Heart right ventricle (tissue), 16 donors: Measurements from ENCODE around the gene MUC4. TPM values are rescaled to one million over a fixed set of nuclear protein-coding genes. Genes with fewer than 3 reads are reported as not detected.
A peak's percentile ranks its signal among the peaks of the same experiment; 100 is the strongest.
"Not testable (repeated sequence)": the region's sequence is repeated elsewhere in the genome, so short reads cannot be mapped to it uniquely, and the experiment has no call there.

Experiments used
- ATAC-seq, 8 donors: fragments of 200-7000 bp; cut with Tn5 transposase; one replicate each; pipeline ENCODE4 v1.9.1; 2020; ENCODE audit warnings: mild to moderate bottlenecking in 8 of 8, moderate library complexity in 8 of 8, moderate number of reproducible peaks in 1 of 8
- DNase-seq, 2 donors: peaks; one replicate each; pipeline ENCODE4 v3.0.0-alpha.2; 2020
- H3K27ac ChIP-seq, 10 donors: fragments of 200-600 bp; sonication (generic) in 2 of 10; one replicate each; pipeline versions ENCODE4 v1.5.0 to v1.8.0; 2020 to 2022; ENCODE audit warnings: mild to moderate bottlenecking in 3 of 10
- H3K27me3 ChIP-seq, 7 donors: fragments of 200-600 bp; one replicate each; pipeline ENCODE4 v1.8.0; 2021 to 2022; ENCODE audit warnings: mild to moderate bottlenecking in 2 of 7
- H3K36me3 ChIP-seq, 9 donors: fragments of 200-600 bp; sonication (generic) in 1 of 9; one replicate each; pipeline versions ENCODE4 v1.5.0 to v1.8.0; 2020 to 2022; ENCODE audit warnings: mild to moderate bottlenecking in 2 of 9
- H3K4me1 ChIP-seq, 9 donors: fragments of 200-600 bp; sonication (generic) in 1 of 9; one replicate each; pipeline versions ENCODE4 v1.5.0 to v1.8.0; 2020 to 2022; ENCODE audit warnings: mild to moderate bottlenecking in 4 of 9
- H3K4me3 ChIP-seq, 10 donors: fragments of 200-600 bp; sonication (generic) in 2 of 10; one replicate each; pipeline versions ENCODE4 v1.5.0 to v1.8.0; 2020 to 2022; ENCODE audit warnings: mild to moderate bottlenecking in 7 of 10, moderate library complexity in 2 of 10
- H3K9me3 ChIP-seq, 11 donors: fragments of 200-600 bp in 10 of 11; sonication (generic) in 2 of 11; one replicate each; pipeline versions ENCODE4 v1.5.0 to v1.8.0; 2013 to 2022; ENCODE audit warnings: mild to moderate bottlenecking in 2 of 11, control low read depth in 1 of 11, moderate library complexity in 1 of 11
- WGBS, 2 donors: extraction: QIAGEN DNeasy Blood & Tissue Kit; methylation state at CpG; one replicate each; pipeline ENCODE4 v1.1.7; 2013; ENCODE audit warnings: inconsistent platforms in 1 of 2; 5-methylcytosine and 5-hydroxymethylcytosine counted together
- intact Hi-C, 10 donors: fragments of 100-400 bp; cut with DNase I; formaldehyde crosslinking; loops; one replicate each; pipeline versions ENCODE4 v1.11.1 to v1.14.2; 2022
- polyA plus RNA-seq, 2 donors: library from polyadenylated mRNA; stranded (reverse); fragments of 200-250 nt; gene quantifications; one replicate each; pipeline ENCODE4 v1.2.3, GENCODE V29; 2013
- total RNA-seq, 10 donors: library from RNA; stranded (reverse); fragmentation: NEBNext Ultra II Directional in 3 of 10; extraction: Animal tissue kit (Norgen Biotek cat#: 25700) in 3 of 10; gene quantifications; one replicate each; pipeline versions ENCODE4 v1.2.1 to v1.2.4, GENCODE V29; 2021 to 2023
- TF ChIP-seq, protein P1 (sequence below), 9 donors: fragments of 200-600 bp; sonication (generic) in 2 of 9; IDR thresholded peaks; one replicate each; pipeline versions ENCODE4 v1.5.0 to v1.8.0; 2021 to 2022; ENCODE audit warnings: antibody characterized with exemption in 9 of 9, mild to moderate bottlenecking in 5 of 9, moderate library complexity in 1 of 9
- donor health status: Arrhythmogenic right ventricular cardiomyopathy.
- donor health status: ischemic (EF 13 %, LVEDD 7.1; RV severe dilation, severe dysfunction).
- donor health status: healthy with polysubstance abuse.
- donor health status: DM: no; HTN: yes; CAD: no.
- donor health status: DM: no; HTN: no; CAD: no.
- donor health status: ischemic (EF 25% LVEDD 6.9; RV normal size, moderate dysfunction).
- donor health status: ischemic (EF 25% LVEDD 5.7; RV mildly dilated, moderate dysfunction).
- donor health status: healthy.
- donor health status: DM: yes; HTN: yes; CAD: no.
- donor health status: Ischemic cardiomyopathy.
- donor health status: ischemic (EF 35%, LVEDD 5.7; RV mildly dilated, moderate dysfunction).
- donor health status: nonischemic (EF 11% LVEDD 7.7; RV severe dilation, severe dysfunction).
- donor health status: DM: yes; HTN: yes; CAD: no.
- donor health status: PGD.
- donor health status: ischemic (EF 29% LVEDD 5.4; RV normal size, mild dysfunction).
- donor health status: nonischemic (EF 23%, LVEDD 6.1; RV moderate dilation, normal function).

MUC4 gene
- total and polyA plus RNA-seq, 12 donors: 0.01 TPM; not detected in 11

GRCh38 chr3:195751560-195751959, 60.2 kb downstream of the MUC4 start:
- Histone ChIP-seq H3K4me1 (peaks cover 0 to 9% (median 0%) of the 10 kb centered on the region in 9 donors), H3K4me3 (no peak overlapping the region), H3K36me3 (no peaks in the 10 kb centered on the region), H3K27ac (no peak overlapping the region), H3K9me3 (no peaks in the 10 kb centered on the region), H3K27me3 (peaks cover 0 to 40% (median 11%) of the 10 kb centered on the region in 7 donors)
- ATAC-seq: no peak
- no peak for DNase-seq
- TF ChIP-seq, protein P1, sequence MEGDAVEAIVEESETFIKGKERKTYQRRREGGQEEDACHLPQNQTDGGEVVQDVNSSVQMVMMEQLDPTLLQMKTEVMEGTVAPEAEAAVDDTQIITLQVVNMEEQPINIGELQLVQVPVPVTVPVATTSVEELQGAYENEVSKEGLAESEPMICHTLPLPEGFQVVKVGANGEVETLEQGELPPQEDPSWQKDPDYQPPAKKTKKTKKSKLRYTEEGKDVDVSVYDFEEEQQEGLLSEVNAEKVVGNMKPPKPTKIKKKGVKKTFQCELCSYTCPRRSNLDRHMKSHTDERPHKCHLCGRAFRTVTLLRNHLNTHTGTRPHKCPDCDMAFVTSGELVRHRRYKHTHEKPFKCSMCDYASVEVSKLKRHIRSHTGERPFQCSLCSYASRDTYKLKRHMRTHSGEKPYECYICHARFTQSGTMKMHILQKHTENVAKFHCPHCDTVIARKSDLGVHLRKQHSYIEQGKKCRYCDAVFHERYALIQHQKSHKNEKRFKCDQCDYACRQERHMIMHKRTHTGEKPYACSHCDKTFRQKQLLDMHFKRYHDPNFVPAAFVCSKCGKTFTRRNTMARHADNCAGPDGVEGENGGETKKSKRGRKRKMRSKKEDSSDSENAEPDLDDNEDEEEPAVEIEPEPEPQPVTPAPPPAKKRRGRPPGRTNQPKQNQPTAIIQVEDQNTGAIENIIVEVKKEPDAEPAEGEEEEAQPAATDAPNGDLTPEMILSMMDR (IDR thresholded peaks at IDR 0.05): no peak
- 67 to 70% methylated on average over 7 of the region's 7 CpGs for WGBS, 2 donors
- intact Hi-C loops: no loop called here

- whole genome bisulfite sequencing, 2 donors: 86 to 90% methylated on average over 28 to 29 of the region's 30 CpGs
- Histone ChIP-seq H3K4me1 (peaks cover 0 to 9% (median 0%) of the 10 kb centered on the region in 9 donors), H3K36me3 (no peaks in the 10 kb centered on the region), H3K27me3 (peaks cover 0 to 34% (median 7%) of the 10 kb centered on the region in 7 donors), H3K9me3 (no peaks in the 10 kb centered on the region), H3K4me3 (no peak overlapping the region), H3K27ac (no peak overlapping the region)
- ATAC-seq (no peak), DNase-seq (no peak)
- intact Hi-C loops: no loop called here
- TF ChIP-seq, protein P1 (IDR thresholded peaks at IDR 0.05): no peak
Measured at GRCh38 chr3:195750797-195751520, 60.8 kb downstream of the MUC4 start.

GRCh38 chr3:195749101-195749500, 62.6 kb downstream of the MUC4 start:
- H3K4me1 ChIP-seq, ATAC-seq, H3K27ac ChIP-seq, DNase-seq, H3K36me3 ChIP-seq, H3K9me3 ChIP-seq, H3K4me3 ChIP-seq: not testable (repeated sequence)
- WGBS, 2 donors: 81 to 87% methylated on average over 5 of the region's 5 CpGs
- intact Hi-C loops: loop anchor here in 1 of 10 donors (10.0 kb wide), 1 partner anchor 124 kb away; no protein-coding TSS in a partner anchor
- H3K27me3 ChIP-seq: peaks cover 0 to 31% (median 7%) of the 10 kb centered on the region in 7 donors

DNA sequence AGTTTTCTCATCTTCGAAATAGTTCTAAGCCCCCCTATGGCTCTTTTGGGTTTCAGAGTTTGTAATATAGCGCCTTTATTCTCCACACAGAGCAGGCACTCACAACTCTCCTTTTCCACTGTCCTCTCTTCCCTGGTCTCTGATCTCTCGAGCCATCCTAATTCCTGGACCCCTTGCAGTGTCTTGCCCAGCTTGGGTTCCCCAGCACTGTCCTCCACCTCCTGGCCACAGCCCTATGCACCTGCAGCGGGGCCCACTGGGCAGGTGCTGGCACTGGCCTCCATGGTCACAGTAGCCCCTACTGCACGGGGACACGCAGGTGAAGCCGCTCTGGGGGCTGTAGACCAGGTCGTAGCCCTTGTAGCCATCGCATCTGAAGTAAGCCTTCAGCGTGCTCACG, 63.1 kb downstream of the MUC4 start:
- peaks cover 0 to 9% (median 0%) of the 10 kb centered on the region in 9 donors for H3K4me1 ChIP-seq
- H3K9me3 ChIP-seq: no peaks in the 10 kb centered on the region
- intact Hi-C loops: loop anchor here in 1 of 10 donors (10.0 kb wide), 1 partner anchor 124 kb away; no protein-coding TSS in a partner anchor
- H3K4me3 ChIP-seq: no peak overlapping the region
- H3K27ac ChIP-seq: no peak overlapping the region
- H3K36me3 ChIP-seq: no peaks in the 10 kb centered on the region
- DNase-seq (no peak), ATAC-seq (peak in 3 of 8 donors; percentile 22 to 25 (median 23))
- TF ChIP-seq, protein P1 (IDR thresholded peaks at IDR 0.05): no peak
- 96 to 97% methylated on average over 11 of the region's 11 CpGs for WGBS, 2 donors
- H3K27me3 ChIP-seq: peaks cover 0 to 30% (median 7%) of the 10 kb centered on the region in 7 donors

GRCh38 chr3:195746751-195747150, 65.0 kb downstream of the MUC4 start:
- Histone ChIP-seq H3K4me3 (no peak overlapping the region), H3K27ac (no peak overlapping the region), H3K36me3 (no peaks in the 10 kb centered on the region), H3K9me3 (no peaks in the 10 kb centered on the region), H3K27me3 (peaks cover 0 to 25% (median 7%) of the 10 kb centered on the region in 7 donors), H3K4me1 (peaks cover 0 to 9% (median 0%) of the 10 kb centered on the region in 9 donors)
- TF ChIP-seq, protein P1 (IDR thresholded peaks at IDR 0.05): no peak
- intact Hi-C loops: loop anchor here in 1 of 10 donors (10.0 kb wide), 1 partner anchor 122 kb away; no protein-coding TSS in a partner anchor
- DNase-seq (no peak), ATAC-seq (peak in 1 of 8 donors; percentile 19)
- WGBS, 2 donors: 87 to 89% methylated on average over 9 of the region's 9 CpGs
